ENCODE data around the gene OR3A1.
"Not testable (repeated sequence)": the region's sequence is repeated elsewhere in the genome, so short reads cannot be mapped to it uniquely, and the experiment has no call there.

Gene OR3A1, protein sequence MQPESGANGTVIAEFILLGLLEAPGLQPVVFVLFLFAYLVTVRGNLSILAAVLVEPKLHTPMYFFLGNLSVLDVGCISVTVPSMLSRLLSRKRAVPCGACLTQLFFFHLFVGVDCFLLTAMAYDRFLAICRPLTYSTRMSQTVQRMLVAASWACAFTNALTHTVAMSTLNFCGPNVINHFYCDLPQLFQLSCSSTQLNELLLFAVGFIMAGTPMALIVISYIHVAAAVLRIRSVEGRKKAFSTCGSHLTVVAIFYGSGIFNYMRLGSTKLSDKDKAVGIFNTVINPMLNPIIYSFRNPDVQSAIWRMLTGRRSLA

GRCh38 chr17:3298260-3298659, at the start of gene OR3A1:
TSS of gene OR3A1 (minus strand) at chr17:3298360. CDS start at chr17:3292582, 5,778 bp downstream.
- no peak within 1 kb of the TSS for H3K9ac ChIP-seq (ENCODE audit: low read depth, low read length)
- TF ChIP-seq EZH2 (IDR thresholded peaks at IDR 0.05; ENCODE audit: borderline replicate concordance, low read depth, low read length, severe bottlenecking) (no peak), CTCF (IDR thresholded peaks at IDR 0.05; ENCODE audit: borderline replicate concordance, extremely low read depth, low read length, poor library complexity, severe bottlenecking) (no peak)
- no peak for ATAC-seq (ENCODE audit: insufficient read depth, low read depth)
- H3K4me3 ChIP-seq (ENCODE audit: low read depth in 1 of 2, low read length in 2 of 2) = no peak within 1 kb of the TSS
- H3K27ac ChIP-seq (ENCODE audit: low read length) = no peak within 1 kb of the TSS
- H3K4me2 ChIP-seq (ENCODE audit: insufficient read depth, low read length) = no peak within 1 kb of the TSS
- H4K20me1 ChIP-seq (ENCODE audit: insufficient read depth, low read length) = no peaks in the 10 kb centered on the region
- H3K27me3 ChIP-seq (ENCODE audit: insufficient read depth, low read length, poor library complexity) = peaks cover 6% of the 10 kb centered on the region
- no peaks in the 10 kb centered on the region for H3K4me1 ChIP-seq (ENCODE audit: insufficient read depth, low read length)
- DNase-seq = no peak
- no peaks in the 10 kb centered on the region for H3K36me3 ChIP-seq (ENCODE audit: insufficient read depth, low read length)
- H3K79me2 ChIP-seq (ENCODE audit: insufficient read depth, low read length) = no peaks in the 10 kb centered on the region
- no peaks in the 10 kb centered on the region for H3K9me3 ChIP-seq (ENCODE audit: insufficient read depth, low read length, severe bottlenecking)
- H2AFZ ChIP-seq (ENCODE audit: low read depth, low read length) = no peak within 1 kb of the TSS

- H3K36me3 ChIP-seq (ENCODE audit: insufficient read depth, low read length); H3K4me3 ChIP-seq (ENCODE audit: low read depth in 1 of 2, low read length in 2 of 2); H3K27me3 ChIP-seq (ENCODE audit: insufficient read depth, low read length, poor library complexity); H3K9me3 ChIP-seq (ENCODE audit: insufficient read depth, low read length, severe bottlenecking); DNase-seq; H3K27ac ChIP-seq (ENCODE audit: low read length); H4K20me1 ChIP-seq (ENCODE audit: insufficient read depth, low read length); H3K79me2 ChIP-seq (ENCODE audit: insufficient read depth, low read length); H3K9ac ChIP-seq (ENCODE audit: low read depth, low read length); ATAC-seq (ENCODE audit: insufficient read depth, low read depth); H3K4me2 ChIP-seq (ENCODE audit: insufficient read depth, low read length); H2AFZ ChIP-seq (ENCODE audit: low read depth, low read length); H3K4me1 ChIP-seq (ENCODE audit: insufficient read depth, low read length): not testable (repeated sequence)
Measured at GRCh38 chr17:3342782-3343181, 44.6 kb upstream of the OR3A1 start.

DNA sequence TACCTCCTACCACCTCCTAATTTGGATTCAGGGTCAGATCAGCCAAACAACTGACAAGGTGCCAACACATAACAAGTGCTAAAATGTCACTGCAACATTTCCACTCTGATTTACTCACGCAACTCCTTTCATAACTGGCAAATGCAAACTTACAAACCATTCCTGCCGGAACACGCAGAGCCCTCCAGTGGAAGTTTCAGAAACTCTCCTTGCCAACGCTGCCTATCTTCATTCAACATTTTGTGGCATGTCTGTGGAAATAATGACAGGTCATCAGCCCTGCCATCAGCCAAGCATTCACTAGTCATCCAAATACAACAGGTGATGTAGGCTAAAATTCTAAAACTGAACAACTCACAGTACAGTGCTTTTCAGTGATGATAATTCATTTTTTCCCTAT, 37.7 kb upstream of the OR3A1 start:
- no peak for TF ChIP-seq EZH2 (IDR thresholded peaks at IDR 0.05; ENCODE audit: borderline replicate concordance, low read depth, low read length, severe bottlenecking)
- TF ChIP-seq CTCF (IDR thresholded peaks at IDR 0.05; ENCODE audit: borderline replicate concordance, extremely low read depth, low read length, poor library complexity, severe bottlenecking) = no peak
- no peak overlapping the region for H2AFZ ChIP-seq (ENCODE audit: low read depth, low read length)
- H3K36me3 ChIP-seq (ENCODE audit: insufficient read depth, low read length) = no peaks in the 10 kb centered on the region
- no peaks in the 10 kb centered on the region for H3K79me2 ChIP-seq (ENCODE audit: insufficient read depth, low read length)
- no peaks in the 10 kb centered on the region for H4K20me1 ChIP-seq (ENCODE audit: insufficient read depth, low read length)
- H3K27ac ChIP-seq (ENCODE audit: low read length) = no peak overlapping the region
- DNase-seq = no peak
- no peak overlapping the region for H3K4me2 ChIP-seq (ENCODE audit: insufficient read depth, low read length)
- ATAC-seq (ENCODE audit: insufficient read depth, low read depth) = no peak
- peaks cover 3% of the 10 kb centered on the region for H3K27me3 ChIP-seq (ENCODE audit: insufficient read depth, low read length, poor library complexity)
- H3K4me3 ChIP-seq (ENCODE audit: low read depth in 1 of 2, low read length in 2 of 2) = no peak overlapping the region
- H3K4me1 ChIP-seq (ENCODE audit: insufficient read depth, low read length) = no peaks in the 10 kb centered on the region
- H3K9me3 ChIP-seq (ENCODE audit: insufficient read depth, low read length, severe bottlenecking) = peaks cover 2% of the 10 kb centered on the region
- no peak overlapping the region for H3K9ac ChIP-seq (ENCODE audit: low read depth, low read length)

DNA sequence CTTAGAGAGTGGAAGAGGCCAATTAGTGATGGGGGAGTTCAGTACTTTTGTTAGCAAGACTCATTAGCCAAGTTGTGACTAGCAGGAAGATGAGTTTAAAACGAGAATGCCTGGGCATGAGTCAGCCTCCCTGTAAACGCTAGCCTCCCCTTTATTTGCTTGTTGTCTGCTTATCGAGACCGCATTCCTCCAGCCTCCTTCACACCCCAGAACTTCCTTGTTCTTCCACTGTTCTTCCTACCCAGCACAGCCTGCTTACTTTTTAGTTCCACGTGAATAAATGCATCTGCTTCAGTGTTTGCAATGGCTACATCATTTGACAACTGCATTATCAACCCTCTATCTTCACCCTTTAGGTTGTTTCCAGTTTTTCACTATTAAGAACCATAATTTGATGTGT, 20.2 kb upstream of the OR3A1 start:
- ATAC-seq (ENCODE audit: insufficient read depth, low read depth) = no peak
- Histone ChIP-seq H3K4me3 (ENCODE audit: low read depth in 1 of 2, low read length in 2 of 2) (no peak overlapping the region), H3K27me3 (ENCODE audit: insufficient read depth, low read length, poor library complexity) (peaks cover under 1% of the 10 kb centered on the region), H4K20me1 (ENCODE audit: insufficient read depth, low read length) (0 out of 2 replicates have a peak, but pooled peaks cover under 1% of the 10 kb centered on the region), H3K27ac (ENCODE audit: low read length) (no peak overlapping the region), H3K4me2 (ENCODE audit: insufficient read depth, low read length) (no peak overlapping the region), H2AFZ (ENCODE audit: low read depth, low read length) (no peak overlapping the region), H3K9ac (ENCODE audit: low read depth, low read length) (no peak overlapping the region), H3K36me3 (ENCODE audit: insufficient read depth, low read length) (no peaks in the 10 kb centered on the region), H3K9me3 (ENCODE audit: insufficient read depth, low read length, severe bottlenecking) (no peaks in the 10 kb centered on the region), H3K4me1 (ENCODE audit: insufficient read depth, low read length) (no peaks in the 10 kb centered on the region), H3K79me2 (ENCODE audit: insufficient read depth, low read length) (no peaks in the 10 kb centered on the region)
- TF ChIP-seq CTCF (IDR thresholded peaks at IDR 0.05; ENCODE audit: borderline replicate concordance, extremely low read depth, low read length, poor library complexity, severe bottlenecking) (no peak), EZH2 (IDR thresholded peaks at IDR 0.05; ENCODE audit: borderline replicate concordance, low read depth, low read length, severe bottlenecking) (no peak)
- DNase-seq = no peak
